ENCODE data around the gene CFAP92.
A peak's percentile ranks its signal among the peaks of the same experiment; 100 is the strongest.
"Not testable (repeated sequence)": the region's sequence is repeated elsewhere in the genome, so short reads cannot be mapped to it uniquely, and the experiment has no call there.

CFAP92 gene

DNA sequence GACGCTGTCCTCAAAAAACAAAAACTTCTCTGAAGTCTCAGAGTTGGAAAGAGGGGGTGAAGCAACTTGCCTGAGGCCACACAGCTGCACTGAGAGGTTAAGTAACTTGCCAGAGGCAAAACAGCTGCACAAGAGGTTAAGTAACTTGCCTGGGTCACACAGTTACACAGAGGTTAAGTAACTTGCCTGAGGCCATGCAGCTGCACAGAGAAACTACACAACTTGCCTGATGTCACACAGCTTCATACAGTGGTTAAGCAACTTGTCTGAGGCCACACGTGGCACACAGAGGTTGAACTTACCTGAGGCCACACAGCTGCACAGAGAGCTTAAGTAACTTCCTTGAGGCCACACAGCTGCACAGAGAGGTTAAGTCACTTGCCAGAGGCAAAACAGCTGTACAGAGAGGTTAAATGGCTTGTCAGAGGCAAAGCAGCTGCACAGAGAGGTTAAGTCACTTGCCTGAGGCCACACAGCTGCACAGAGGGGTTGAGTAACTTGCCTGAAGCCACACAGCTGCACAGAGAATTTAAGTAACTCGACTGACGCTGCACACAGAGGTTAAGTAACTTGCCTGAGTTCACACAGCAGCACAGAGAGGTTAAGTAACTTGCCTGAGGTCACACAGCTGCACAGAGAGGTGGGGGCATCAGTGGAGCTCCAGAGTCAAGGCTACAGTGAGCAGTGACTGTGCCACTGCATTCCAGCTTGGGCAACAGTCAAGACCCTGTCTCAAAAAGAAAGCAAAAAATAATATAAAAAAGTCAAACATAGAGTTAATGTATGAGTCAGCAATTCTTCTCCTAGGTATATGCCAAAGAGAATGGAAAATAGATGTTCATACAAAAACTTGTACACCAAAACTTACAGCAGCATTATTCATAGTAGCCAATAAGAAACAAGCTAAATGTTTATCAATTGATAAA is 126.4 kb downstream of the CFAP92 start:
- no peak for DNase-seq
- peaks cover 17% of the 10 kb centered on the region for H3K4me1 Mint-ChIP-seq
- H3K27ac Mint-ChIP-seq, result peak overlapping the region in 1 of 2 donors; percentile 40
- H3K4me3 Mint-ChIP-seq, result no peak overlapping the region
- no peaks in the 10 kb centered on the region for H3K27me3 Mint-ChIP-seq
- H3K9me3 Mint-ChIP-seq, result no peaks in the 10 kb centered on the region
- no peak for ATAC-seq

- not testable (repeated sequence) for ATAC-seq, H3K4me3 Mint-ChIP-seq, DNase-seq, H3K27me3 Mint-ChIP-seq, H3K27ac Mint-ChIP-seq
- Mint-ChIP-seq H3K4me1 (peaks cover 17% of the 10 kb centered on the region), H3K9me3 (peaks cover 11 to 13% of the 10 kb centered on the region in 2 donors)
These were observed 128.7 kb downstream of the CFAP92 start for GRCh38 chr3:128864849-128865804.

DNA sequence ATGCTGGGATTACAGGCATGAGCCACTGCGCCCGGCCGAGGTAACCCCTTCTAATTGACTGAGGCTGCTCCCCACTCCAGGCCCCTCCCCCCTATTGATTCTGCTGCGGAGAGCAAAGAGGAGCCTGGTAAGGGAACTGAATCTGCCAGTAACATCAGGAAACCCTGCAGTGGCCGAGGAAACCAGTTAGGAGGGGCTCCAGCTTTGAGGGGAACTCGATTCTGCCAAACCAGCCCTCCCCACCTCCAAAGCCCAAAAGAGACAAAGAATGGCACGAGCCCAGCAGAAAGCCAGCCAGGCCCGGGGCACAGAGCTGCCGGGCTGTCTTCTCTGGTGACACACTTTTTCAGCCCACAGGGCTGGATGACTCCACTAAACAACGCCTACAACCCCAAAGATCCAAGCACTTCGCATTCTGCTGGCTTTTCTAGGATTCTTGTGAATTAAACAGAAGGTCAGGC is 129.5 kb downstream of the CFAP92 start:
- Mint-ChIP-seq H3K27me3 (no peaks in the 10 kb centered on the region), H3K4me3 (no peak overlapping the region), H3K4me1 (peaks cover 17% of the 10 kb centered on the region), H3K27ac (peak overlapping the region in 1 of 2 donors; percentile 23), H3K9me3 (peaks cover 16 to 20% of the 10 kb centered on the region in 2 donors)
- DNase-seq (no peak), ATAC-seq (no peak)

DNA sequence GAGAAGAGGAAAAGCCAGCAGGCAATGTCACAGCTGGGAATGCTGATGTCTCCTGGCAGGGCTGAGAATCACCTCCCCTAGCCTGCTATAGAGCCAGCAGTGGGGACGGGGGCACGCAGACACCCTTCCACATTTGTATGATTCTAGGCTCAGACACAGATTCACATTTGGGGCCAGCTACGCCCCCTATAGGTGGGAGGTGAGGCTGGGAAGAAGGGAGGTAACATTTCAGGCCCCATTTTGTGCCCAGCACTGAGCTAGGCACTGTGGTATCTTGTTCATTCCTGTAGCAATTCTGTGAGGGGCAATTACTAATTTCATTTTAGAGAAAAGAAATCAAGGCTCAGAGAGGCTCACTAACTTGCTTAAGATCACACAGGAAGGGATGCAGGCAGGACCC is 130.3 kb downstream of the CFAP92 start:
- ATAC-seq (no peak), DNase-seq (peak in 1 of 2 donors; percentile 32)
- Mint-ChIP-seq H3K27ac (no peak overlapping the region), H3K4me3 (no peak overlapping the region), H3K9me3 (peaks cover 25 to 28% of the 10 kb centered on the region in 2 donors), H3K27me3 (no peaks in the 10 kb centered on the region), H3K4me1 (peaks cover 17% of the 10 kb centered on the region)

DNA sequence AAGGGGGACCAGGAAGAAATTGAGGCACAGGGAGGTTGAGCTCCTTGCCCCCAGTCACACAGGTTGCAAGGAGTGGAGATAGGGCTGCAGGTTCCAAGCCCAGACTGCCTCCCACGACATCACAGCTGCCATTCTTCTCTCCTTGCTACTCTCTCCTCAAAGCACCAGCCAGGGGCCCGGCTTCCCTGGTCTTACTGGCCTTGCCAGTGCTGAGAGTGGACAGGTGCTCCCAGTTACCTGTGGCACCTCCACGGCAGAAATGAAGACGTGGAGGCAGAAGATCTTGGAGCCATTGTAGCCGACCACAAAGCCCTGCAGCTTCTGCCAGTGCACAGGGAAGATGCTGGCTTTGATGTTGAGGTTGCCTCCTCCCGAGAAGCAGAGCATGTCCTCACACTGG is 132.4 kb downstream of the CFAP92 start:
- no peak for ATAC-seq
- peaks cover 35 to 48% of the 10 kb centered on the region in 2 donors for H3K9me3 Mint-ChIP-seq
- H3K27ac Mint-ChIP-seq, result no peak overlapping the region
- H3K4me3 Mint-ChIP-seq, result no peak overlapping the region
- DNase-seq, result no peak
- peaks cover 12% of the 10 kb centered on the region for H3K4me1 Mint-ChIP-seq
- H3K27me3 Mint-ChIP-seq, result no peaks in the 10 kb centered on the region

Data from stimulated activated naive CD8-positive, alpha-beta T cell treated with anti-CD3 and anti-CD28 coated beads, Interleukin-15, amount 100 ng/mL, for 72 hours (primary cell).